GM13976 (cell line): ENCODE data around the gene GTSE1.

Source experiments
- DNase-seq: peaks from one replicate; pipeline ENCODE4 v3.0.0; 2012; ENCODE audit warnings: low spot score
- in situ Hi-C: fragments of 300-500 bp; cut with MboI; formaldehyde crosslinking; loops from one replicate; pipeline ENCODE4 v1.12.0; 2022; ENCODE audit warnings: low sequenced_read_pairs, mixed read lengths, inconsistent platforms; ENCODE audit not compliant: unreplicated experiment
- TF ChIP-seq, protein P1 (sequence below): IDR thresholded peaks from 2 replicates; pipeline ENCODE4 v1.5.1; 2012; ENCODE audit warnings: borderline replicate concordance, mild to moderate bottlenecking; ENCODE audit not compliant: insufficient read depth; ENCODE audit errors: extremely low read depth, missing control alignments, control extremely low read depth

The GTSE1 gene

GRCh38 chr22:46289244-46289891 lies 7.3 kb upstream of the GTSE1 start:
- no peak for DNase-seq
- TF ChIP-seq, protein P1, sequence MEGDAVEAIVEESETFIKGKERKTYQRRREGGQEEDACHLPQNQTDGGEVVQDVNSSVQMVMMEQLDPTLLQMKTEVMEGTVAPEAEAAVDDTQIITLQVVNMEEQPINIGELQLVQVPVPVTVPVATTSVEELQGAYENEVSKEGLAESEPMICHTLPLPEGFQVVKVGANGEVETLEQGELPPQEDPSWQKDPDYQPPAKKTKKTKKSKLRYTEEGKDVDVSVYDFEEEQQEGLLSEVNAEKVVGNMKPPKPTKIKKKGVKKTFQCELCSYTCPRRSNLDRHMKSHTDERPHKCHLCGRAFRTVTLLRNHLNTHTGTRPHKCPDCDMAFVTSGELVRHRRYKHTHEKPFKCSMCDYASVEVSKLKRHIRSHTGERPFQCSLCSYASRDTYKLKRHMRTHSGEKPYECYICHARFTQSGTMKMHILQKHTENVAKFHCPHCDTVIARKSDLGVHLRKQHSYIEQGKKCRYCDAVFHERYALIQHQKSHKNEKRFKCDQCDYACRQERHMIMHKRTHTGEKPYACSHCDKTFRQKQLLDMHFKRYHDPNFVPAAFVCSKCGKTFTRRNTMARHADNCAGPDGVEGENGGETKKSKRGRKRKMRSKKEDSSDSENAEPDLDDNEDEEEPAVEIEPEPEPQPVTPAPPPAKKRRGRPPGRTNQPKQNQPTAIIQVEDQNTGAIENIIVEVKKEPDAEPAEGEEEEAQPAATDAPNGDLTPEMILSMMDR, result no peak
- in situ Hi-C loops, result no loop called here

DNA sequence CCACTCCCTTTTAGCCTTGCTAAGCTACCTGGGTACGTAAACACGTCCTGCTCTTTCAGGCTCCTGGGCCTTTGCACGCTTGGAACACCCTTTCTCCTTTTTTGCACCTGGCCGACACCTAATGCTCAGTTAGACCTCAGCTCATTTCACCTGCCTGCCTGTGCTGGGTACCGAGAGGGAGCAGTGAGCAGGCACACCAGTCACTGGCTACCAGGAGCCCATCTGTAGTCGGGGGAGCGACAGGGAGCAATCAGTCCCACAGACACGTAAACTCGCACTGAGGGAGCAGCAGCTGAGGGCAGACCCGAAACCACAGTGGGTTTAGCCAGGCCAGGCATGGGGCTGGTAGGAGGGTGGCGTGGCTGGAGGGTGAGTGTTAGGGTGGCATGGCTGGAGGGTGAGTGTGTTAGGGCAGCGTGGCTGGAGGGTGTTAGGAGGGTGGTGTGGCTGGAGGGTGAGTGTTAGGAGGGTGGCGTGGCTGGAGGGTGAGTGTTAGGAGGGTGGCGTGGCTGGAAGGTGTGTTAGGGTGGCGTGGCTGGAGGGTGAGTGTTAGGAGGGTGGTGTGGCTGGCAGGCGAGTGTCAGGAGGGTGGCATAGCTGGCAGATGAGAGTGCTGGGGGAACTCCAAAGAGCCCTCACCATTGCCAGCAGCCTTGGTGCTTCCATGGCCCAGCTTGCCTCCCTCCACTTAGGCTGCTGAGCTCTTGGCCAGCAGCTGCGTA lies 6.4 kb upstream of the GTSE1 start:
- TF ChIP-seq, protein P1, result no peak
- in situ Hi-C loops, result no loop called here
- DNase-seq, result no peak

DNA sequence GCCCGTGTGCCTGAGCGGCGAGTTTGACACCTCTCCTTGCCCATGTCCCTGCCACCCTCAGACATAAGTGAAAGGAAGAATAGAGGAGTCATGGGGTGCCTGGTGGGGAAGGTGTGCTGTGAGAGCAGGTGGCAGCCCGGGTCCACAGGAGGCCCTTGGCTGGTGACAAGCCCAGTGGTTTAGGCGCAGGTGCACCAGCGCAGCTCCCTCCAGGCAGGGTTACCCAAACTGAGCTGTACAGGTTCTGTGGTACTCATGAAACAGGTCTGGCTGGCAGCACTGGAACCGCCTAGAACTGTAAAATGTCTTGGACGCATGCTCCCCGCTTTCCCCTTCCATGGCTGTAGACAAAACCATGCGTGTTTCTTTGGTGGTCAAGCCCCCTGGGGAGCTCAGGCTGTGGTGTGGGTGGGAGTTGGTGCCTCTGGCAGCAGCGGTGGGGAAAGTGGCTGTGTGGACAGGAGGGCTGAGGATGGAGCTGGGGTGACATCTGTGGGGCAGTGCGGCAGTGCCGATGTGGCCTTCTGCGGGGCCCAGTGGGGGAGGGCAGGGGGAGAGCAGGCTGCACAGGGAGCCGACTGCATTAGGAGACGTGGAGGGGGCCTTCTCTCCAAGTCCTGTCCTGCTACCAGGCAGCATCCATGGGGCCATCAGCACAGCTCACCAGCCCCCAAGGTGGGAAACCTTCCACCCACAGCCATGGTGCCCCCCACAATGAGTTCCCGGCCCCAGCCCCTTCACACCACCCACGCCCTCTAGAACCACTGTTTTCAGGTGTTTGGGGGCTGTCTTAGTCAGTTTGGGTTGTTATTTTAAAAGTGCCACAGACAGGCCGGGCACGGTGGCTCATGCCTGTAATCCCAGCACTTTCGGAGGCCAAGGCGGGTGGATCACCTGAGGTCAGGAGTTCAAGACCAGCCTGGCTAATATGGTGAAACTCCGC lies 5.6 kb upstream of the GTSE1 start:
- TF ChIP-seq, protein P1, result no peak
- in situ Hi-C loops, result no loop called here
- DNase-seq, result no peak

- DNase-seq, result no peak
- TF ChIP-seq, protein P1, result no peak
- in situ Hi-C loops, result no loop called here
Observed at GRCh38 chr22:46292173-46292572, 4.5 kb upstream of the GTSE1 start.

GRCh38 chr22:46292732-46293131 lies 3.9 kb upstream of the GTSE1 start:
- TF ChIP-seq, protein P1, result no peak
- DNase-seq, result no peak
- in situ Hi-C loops, result no loop called here

GRCh38 chr22:46293577-46294260 lies 3.0 kb upstream of the GTSE1 start:
- TF ChIP-seq, protein P1, result no peak
- no peak for DNase-seq
- in situ Hi-C loops, result no loop called here
